Coronary artery (tissue), 2 donors: ENCODE measurements around the gene MISP3.

ENCODE experiments used
- DNase-seq: peaks from one replicate; pipeline ENCODE4 v3.0.0-alpha.2; 2017; ENCODE audit warnings: low spot score
- H3K27ac ChIP-seq, 2 donors: fragments of 200-600 bp; sonication (generic); one replicate each; pipeline ENCODE4 v1.5.1; 2016 to 2019
- H3K4me3 ChIP-seq: fragments of 200-600 bp; sonication (generic); 2 replicates; pipeline ENCODE4 v1.5.1; 2016; ENCODE audit warnings: mild to moderate bottlenecking, moderate library complexity
- TF ChIP-seq, protein P1 (sequence below): fragments of 200-600 bp; sonication (generic); IDR thresholded peaks from one replicate; pipeline ENCODE4 v1.5.1; 2019; ENCODE audit warnings: antibody characterized with exemption

Gene MISP3

DNA sequence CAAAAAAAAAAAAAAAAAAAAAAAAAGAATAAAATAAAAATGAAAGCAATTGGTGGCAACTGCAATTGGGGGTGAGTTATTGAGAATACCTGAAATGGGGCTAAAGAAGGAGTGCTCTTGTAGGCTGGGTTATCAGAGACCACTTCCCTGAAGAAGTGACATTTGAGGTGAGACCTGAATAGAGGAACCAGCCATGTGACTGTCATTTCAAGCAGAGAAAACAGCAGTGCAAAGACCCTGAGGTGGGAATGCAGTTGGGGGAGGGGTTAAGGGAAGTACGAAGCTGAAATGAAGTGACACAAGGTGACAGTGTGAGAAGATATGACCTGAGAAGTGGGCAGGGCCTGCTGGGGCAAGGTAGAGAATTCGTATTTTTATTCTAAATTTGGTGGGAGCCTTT is 6.5 kb upstream of the MISP3 start:
- no peak overlapping the region for H3K27ac ChIP-seq
- no peak overlapping the region for H3K4me3 ChIP-seq
- no peak for DNase-seq
- TF ChIP-seq, protein P1, sequence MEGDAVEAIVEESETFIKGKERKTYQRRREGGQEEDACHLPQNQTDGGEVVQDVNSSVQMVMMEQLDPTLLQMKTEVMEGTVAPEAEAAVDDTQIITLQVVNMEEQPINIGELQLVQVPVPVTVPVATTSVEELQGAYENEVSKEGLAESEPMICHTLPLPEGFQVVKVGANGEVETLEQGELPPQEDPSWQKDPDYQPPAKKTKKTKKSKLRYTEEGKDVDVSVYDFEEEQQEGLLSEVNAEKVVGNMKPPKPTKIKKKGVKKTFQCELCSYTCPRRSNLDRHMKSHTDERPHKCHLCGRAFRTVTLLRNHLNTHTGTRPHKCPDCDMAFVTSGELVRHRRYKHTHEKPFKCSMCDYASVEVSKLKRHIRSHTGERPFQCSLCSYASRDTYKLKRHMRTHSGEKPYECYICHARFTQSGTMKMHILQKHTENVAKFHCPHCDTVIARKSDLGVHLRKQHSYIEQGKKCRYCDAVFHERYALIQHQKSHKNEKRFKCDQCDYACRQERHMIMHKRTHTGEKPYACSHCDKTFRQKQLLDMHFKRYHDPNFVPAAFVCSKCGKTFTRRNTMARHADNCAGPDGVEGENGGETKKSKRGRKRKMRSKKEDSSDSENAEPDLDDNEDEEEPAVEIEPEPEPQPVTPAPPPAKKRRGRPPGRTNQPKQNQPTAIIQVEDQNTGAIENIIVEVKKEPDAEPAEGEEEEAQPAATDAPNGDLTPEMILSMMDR = no peak

DNA sequence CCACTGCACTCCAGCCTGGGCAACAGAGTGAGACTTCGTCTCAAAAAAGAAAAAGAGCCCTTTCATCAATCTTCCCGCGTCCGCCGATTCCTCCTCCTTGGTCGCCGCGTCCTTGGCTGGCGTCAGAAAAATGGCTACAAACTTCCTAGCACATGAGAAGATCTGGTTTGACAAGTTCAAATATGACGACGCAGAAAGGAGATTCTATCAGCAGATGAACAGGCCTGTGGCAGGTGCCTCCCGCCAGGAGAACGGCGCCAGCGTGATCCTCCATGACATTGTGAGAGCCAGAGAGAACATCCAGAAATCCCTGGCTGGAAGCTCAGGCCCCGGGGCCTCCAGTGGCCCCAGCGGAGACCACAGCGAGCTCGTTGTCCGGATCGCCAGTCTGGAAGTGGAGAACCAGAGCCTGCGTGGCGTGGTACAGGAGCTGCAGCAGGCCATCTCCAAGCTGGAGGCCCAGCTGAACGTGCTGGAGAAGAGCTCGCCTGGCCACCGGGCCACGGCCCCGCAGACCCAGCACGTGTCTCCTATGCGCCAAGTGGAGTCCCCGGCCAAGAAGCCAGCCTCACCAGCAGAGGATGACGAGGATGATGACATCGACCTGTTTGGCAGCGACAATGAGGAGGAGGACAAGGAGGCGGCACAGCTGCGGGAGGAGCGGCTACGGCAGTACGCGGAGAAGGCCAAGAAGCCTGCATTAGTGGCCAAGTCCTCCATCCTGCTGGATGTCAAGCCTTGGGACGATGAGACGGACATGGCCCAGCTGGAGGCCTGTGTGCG is 2.1 kb upstream of the MISP3 start:
- Histone ChIP-seq H3K27ac (no peak overlapping the region), H3K4me3 (no peak overlapping the region)
- TF ChIP-seq, protein P1 = no peak
- no peak for DNase-seq

DNA sequence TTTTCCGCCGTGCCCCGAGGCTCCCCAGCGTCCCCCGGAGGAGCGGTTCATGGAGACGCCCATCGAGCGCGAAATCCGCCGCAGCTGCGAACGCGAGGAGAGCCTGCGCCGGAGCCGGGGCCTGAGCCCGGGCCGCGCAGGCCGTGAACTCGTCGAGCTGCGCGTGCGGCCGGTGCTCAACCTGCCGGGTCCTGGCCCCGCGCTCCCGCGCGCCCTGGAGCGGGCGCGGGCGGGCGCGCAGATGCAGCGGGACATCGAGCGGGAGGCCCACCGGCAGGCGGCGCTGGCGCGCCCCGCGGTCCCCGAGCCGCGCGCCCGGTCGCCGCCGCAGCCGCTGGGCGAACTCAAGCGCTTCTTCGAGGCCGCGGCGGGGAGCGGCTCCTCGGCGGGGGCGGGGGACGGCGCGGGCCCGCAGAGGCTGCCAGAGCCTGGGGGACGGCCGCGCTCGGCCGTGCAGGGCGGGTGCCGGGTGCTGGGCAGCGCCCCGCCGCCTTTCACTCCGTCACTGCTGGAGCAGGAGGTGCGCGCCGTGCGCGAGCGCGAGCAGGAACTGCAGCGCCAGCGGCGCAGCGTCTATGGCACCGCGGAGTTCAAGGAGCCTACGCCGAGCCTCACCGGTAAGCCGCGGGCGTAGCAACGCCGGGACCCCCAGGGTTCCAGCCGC is 807 bp downstream of the MISP3 start:
- Histone ChIP-seq H3K4me3 (peak overlapping the region; percentile 83), H3K27ac (peak overlapping the region; percentile 85 to 97)
- TF ChIP-seq, protein P1 = peak; percentile 28
- no peak for DNase-seq

DNA sequence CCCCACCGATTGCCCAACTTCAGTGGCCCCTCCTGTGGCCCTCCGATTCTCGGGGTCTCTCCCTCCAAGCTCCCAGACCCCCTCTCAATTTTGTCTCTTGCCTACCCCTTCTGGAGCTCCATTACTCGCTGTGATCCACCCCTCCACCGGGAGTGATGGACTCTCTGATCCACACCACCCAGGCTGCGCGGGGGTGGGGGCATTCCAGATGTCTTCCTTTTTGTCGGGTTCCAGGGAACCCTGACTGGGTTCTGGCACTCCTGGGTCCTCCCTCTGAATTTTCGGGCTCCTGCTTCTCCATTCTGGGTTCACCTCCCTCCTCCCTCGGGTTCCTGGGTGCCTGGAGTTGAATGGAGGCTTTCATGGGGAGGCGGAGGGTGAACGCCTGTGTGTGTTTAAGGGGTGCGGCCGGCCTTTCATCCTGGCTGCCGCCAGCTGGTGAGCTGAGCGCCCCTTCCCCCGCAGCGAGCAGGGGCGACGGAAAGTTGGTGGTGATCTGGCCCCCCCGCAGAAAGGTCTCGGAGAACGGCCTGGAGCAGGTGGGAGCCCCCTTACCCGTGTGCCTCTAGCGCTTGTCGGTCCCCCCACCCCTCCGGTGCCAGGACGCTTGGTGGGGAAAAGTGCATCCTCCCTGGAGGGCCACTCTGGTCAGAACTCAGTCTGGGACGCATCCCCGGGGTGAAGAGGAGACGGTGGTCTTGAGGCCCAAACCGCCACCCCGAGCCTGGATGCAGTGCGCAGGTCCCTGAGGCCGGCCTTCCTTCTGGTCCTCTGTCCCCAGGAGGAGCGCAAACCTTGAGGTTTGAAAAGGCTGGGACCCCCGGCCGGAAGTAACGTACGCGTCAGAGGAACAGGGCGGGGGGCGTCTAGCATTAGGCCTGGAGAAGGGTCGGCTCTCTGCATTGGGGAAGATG is 1.6 kb downstream of the MISP3 start:
- DNase-seq = no peak
- Histone ChIP-seq H3K27ac (peak overlapping the region; percentile 85 to 97), H3K4me3 (peak overlapping the region; percentile 83)
- TF ChIP-seq, protein P1 = no peak

DNA sequence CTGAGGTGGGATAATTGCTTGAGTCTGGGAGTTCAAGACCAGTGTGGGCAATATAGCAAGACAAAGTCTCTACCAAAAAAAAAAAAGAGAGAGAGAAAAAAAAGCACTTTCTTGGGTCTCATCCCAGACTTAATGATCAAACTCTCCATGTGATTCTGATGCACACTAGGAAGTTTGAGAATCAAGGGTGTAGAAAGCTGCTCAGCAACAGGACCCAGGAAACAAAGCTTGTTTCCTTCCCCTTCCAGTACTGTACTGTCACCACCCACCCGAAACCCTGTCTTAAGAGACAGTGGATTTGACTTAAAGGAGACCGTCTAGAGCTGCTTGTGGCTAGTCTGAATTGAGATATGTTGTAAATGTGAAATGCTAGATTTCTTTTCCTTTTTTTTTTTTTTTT is 5.8 kb downstream of the MISP3 start:
- TF ChIP-seq, protein P1 = no peak
- no peak for DNase-seq
- Histone ChIP-seq H3K27ac (peak overlapping the region in 1 of 2 donors; percentile 55), H3K4me3 (no peak overlapping the region)

DNA sequence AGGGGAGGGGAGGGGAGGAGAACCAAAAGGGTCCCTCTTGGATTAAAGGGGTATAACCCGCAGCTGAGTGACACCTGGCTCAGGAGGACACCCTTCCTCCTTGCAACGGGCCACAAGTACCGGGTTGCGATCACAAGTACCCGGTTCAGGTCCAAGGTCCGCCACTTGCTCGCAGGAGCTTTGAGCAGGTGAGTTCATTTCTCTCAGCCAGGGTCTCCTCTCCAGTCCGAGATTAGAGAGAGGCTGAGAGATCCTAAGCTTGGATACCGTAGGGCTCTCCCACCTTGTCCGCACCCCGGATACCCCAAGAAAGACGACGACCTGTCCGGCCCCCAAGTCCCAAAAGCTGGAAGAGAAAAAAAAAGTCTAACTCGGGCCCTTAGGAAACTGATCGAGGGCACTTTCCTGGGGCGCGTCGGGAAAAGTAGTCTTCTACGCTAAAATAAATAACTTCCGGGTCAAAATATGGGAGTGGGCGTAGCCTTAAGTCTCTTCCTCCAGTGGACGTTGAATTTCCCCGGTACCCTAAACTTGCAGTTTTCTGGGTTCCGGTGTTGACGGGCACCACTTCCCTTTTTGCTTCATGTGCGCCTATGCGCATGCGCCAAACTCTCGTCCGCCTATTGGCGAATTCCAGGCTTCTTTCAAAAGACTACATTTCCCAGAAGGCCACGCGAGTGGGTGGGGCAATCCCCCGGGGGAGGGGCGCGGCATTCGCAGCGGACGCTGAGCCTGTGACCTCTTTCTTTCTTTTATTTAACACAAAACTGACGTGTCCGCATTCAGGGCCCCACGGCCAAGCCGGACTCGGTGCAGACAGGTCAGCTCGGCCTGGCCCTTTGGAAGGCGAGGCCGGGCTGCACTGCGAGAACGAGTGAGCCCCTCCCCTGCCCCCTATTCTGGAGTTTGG is 8.6 kb downstream of the MISP3 start:
- H3K27ac ChIP-seq = peak overlapping the region; percentile 86 to 98
- TF ChIP-seq, protein P1 = no peak
- DNase-seq = peak; percentile 99
- peak overlapping the region; percentile 95 for H3K4me3 ChIP-seq
